ENCODE results near the gene SLC29A2.

The SLC29A2 gene, protein sequence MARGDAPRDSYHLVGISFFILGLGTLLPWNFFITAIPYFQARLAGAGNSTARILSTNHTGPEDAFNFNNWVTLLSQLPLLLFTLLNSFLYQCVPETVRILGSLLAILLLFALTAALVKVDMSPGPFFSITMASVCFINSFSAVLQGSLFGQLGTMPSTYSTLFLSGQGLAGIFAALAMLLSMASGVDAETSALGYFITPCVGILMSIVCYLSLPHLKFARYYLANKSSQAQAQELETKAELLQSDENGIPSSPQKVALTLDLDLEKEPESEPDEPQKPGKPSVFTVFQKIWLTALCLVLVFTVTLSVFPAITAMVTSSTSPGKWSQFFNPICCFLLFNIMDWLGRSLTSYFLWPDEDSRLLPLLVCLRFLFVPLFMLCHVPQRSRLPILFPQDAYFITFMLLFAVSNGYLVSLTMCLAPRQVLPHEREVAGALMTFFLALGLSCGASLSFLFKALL

DNA sequence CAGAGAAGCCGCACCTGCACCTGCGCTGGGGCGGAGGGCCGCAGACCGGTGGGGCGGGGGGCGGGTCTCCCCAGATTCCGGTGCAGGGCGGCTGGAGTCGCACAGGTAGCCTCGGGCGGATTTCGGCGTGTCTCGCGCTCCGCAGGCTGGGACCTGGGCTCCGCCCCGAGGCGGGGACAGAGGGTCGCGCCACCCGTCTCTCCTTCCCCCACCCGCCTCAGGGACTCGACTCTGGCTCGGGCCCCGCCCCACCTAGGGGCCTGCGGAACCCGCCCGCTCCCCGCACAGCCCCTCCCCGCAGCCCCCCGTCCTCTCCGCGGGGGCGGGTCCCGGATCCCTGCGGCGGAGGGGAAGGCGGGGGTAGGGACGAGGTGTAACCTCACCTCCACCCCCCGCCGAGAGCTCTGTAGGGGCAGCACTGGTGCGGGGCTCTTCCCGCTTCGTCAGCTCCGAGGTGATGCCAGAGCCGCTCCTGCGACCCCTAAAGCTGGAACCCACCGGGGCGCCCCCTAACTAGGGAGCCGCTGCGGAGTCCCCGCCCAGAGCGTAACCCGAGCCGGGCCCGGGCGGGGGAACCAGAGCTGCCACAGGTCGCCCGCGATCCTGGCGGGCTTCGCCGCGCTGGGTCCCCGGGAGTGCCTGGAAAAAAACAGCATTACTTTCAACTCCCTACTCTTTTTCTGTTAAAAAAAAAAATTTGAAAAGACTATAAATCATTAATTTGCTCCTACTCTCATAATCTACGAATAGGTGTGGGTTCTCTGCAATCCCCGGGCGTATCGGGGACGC lies at the start of gene SLC29A2:
Gene SLC29A2, minus strand, starts transcription at position 134 of the 789 bp plus-strand sequence. CDS start 169 bp downstream, outside the sequence.
- peak; percentile 88 to 99 for DNase-seq (ENCODE audit: low read depth in 1 of 2, low spot score in 1 of 2)
- no peak for TF ChIP-seq JUND (IDR thresholded peaks at IDR 0.05; ENCODE audit: low read depth)

DNA sequence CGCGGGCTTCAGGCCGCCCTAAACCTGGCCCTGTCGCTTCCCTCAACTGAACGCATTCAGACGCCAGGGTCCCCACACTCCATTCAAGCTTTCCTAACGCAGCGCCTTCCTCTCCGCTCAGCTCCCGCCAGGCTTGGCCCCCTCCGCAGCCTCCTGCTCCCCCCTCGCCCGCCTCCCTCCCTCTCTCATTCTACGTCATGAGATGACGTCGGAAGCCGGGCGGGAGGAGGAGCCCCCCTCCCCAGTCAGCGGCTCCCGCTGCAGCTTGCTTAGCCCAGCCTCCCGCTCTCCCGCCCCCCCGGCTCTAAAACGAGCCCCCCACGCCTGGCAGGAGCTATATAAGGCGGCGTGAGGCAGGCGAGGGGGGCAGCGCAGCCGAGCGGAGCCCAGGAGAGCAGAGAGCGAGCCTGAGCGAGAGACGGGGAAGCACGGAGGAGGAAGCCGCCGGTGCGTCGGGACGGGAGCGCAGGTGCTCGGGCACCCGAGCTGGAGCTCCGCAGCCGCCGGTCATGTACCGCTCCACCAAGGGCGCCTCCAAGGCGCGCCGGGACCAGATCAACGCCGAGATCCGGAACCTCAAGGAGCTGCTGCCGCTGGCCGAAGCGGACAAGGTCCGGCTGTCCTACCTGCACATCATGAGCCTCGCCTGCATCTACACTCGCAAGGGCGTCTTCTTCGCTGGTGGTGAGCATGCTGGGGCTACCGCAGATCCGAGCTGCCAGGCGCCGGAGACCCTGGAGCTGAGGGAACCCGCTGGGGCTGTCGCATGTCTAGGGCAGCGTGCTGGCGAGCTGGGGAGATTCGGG lies 49.3 kb upstream of the SLC29A2 start, which contains the start of gene NPAS4:
Gene NPAS4, plus strand, starts transcription at position 365 of the 806 bp plus-strand sequence. Its CDS starts 145 bp downstream, at position 510.
- TF ChIP-seq JUND (IDR thresholded peaks at IDR 0.05; ENCODE audit: low read depth) = no peak
- in situ Hi-C loops (cut with HindIII; ENCODE audit: low pct_unique_long_range_greater_than_20kb, low sequenced_read_pairs) = no loop called here
- DNase-seq (ENCODE audit: low read depth in 1 of 2, low spot score in 1 of 2) = no peak

More for the DNA sequence above, at the start of gene SLC29A2:
- in situ Hi-C loops (cut with HindIII; ENCODE audit: low pct_unique_long_range_greater_than_20kb, low sequenced_read_pairs) = no loop called here

DNA sequence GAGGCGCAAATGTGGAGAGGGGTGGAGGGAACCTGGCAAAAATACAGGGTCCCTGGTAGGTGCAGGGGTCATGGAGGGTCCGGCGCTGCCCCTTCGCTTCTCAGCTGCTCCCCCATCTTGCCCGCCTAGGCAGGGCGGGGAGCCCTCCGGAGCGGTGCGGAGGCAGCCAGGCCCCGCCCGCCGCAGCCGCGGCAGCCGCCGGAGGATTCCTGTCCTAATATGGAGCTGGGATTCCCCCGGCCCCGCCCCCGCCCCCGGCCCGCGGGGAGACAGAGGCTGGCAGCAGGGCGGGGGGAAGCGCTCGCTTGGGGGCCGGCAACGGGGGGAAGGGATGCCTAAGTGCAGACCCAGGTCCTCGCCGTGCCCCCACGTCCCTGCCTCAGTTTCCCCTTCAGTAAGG lies 48.3 kb upstream of the SLC29A2 start:
- in situ Hi-C loops (cut with HindIII; ENCODE audit: low pct_unique_long_range_greater_than_20kb, low sequenced_read_pairs) = no loop called here
- no peak for DNase-seq (ENCODE audit: low read depth in 1 of 2, low spot score in 1 of 2)
- TF ChIP-seq JUND (IDR thresholded peaks at IDR 0.05; ENCODE audit: low read depth) = no peak

DNA sequence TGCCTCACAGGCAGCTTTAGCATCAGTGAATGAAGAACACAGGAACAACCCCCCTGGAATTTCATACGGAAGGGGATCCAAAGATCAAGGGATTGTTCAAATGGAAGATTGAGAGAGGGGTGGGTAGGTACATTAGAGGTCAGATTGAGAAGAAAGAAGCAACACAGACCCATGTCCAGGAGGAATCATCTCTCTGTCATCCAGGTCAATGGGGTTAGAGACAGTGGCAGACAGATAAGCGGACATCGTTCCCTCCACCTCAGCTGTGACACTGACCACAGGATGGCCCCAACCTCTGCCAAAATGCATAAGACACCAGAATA lies 47.4 kb upstream of the SLC29A2 start:
- DNase-seq (ENCODE audit: low read depth in 1 of 2, low spot score in 1 of 2) = no peak
- no peak for TF ChIP-seq JUND (IDR thresholded peaks at IDR 0.05; ENCODE audit: low read depth)
- in situ Hi-C loops (cut with HindIII; ENCODE audit: low pct_unique_long_range_greater_than_20kb, low sequenced_read_pairs) = no loop called here

DNA sequence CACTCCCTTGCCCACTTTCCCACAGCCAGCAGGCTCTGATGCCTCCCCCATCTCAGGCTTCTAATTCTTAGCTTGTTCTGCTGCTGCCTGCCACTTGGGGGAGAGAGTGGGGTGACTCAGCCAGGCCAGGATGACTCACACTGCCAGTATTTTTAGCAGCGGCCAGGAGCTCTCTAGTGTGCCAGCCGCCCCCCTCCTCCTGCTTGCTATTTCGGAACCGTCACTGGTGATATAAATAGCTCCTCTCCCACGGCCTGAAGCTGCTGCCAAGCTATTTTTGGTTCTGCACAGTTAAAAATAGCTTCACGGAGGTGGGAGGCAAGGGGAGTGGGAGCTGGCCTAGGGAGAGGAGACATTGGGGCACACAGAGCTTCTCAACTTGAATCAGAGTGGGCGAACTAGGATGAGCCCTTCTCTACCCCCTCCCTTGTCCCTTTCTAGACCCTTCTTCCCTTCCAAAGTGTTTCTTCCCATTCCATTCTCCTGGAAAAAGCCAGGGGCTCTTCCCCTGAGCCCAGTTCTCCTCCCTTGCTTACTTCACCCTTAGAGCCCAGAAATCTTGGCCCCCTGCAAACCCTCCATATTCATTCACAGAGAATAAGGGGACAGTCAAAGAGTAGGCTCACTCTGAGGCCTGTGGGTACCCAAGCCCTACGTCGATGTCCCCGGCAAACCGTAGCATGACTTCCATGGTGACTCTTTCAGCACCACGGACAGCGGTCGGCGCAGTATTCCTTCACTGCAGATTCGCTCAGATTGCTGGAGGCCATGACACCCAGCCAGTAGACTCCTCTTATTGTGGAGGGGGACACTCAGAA lies 46.8 kb upstream of the SLC29A2 start:
- no peak; the same call in 1 of the 2 replicates for TF ChIP-seq JUND (IDR thresholded peaks at IDR 0.05; ENCODE audit: low read depth)
- in situ Hi-C loops (cut with HindIII; ENCODE audit: low pct_unique_long_range_greater_than_20kb, low sequenced_read_pairs) = no loop called here
- peak; percentile 83 to 87 for DNase-seq (ENCODE audit: low read depth in 1 of 2, low spot score in 1 of 2)

DNA sequence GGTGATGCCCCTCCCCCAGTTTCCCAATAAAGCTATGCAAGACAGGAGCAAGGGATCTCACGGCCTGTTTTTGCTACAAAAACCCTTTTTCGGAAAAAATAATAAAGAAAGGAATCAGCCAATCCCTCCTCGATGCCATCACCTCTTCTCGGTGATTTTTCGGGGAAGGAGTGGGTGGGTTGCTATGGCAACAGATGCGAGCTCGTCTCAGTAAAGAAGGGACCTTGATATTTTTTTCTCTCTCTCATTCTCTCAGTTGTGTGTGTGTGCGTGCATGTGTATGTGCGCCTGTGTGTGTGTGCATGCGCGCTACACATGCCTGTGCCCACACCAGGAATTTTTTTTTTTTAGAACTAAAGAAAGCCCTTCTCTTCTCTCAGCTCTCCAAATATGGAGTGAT lies 45.4 kb upstream of the SLC29A2 start:
- in situ Hi-C loops (cut with HindIII; ENCODE audit: low pct_unique_long_range_greater_than_20kb, low sequenced_read_pairs) = no loop called here
- no peak for TF ChIP-seq JUND (IDR thresholded peaks at IDR 0.05; ENCODE audit: low read depth)
- no peak for DNase-seq (ENCODE audit: low read depth in 1 of 2, low spot score in 1 of 2)

DNA sequence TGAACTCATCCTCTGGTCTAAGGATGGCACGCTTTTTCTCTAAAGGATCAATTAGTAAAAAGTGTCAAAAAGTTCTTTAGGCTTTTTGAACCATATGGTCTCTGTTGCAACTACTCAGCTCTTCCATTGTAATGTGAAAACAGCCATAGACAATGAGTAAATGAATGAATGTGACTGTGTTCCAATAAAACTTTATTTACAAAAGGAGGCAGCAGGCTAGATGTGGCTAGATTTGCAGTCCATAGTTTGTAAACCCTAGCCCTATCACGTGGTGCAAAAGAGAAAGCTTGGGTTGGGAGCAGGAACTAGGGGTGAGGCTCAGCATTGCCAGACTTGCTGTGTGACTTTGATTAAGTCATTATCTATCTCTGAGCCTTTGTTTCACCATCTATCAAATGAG lies 43.9 kb upstream of the SLC29A2 start:
- in situ Hi-C loops (cut with HindIII; ENCODE audit: low pct_unique_long_range_greater_than_20kb, low sequenced_read_pairs) = no loop called here
- DNase-seq (ENCODE audit: low read depth in 1 of 2, low spot score in 1 of 2) = no peak
- no peak for TF ChIP-seq JUND (IDR thresholded peaks at IDR 0.05; ENCODE audit: low read depth)

DNA sequence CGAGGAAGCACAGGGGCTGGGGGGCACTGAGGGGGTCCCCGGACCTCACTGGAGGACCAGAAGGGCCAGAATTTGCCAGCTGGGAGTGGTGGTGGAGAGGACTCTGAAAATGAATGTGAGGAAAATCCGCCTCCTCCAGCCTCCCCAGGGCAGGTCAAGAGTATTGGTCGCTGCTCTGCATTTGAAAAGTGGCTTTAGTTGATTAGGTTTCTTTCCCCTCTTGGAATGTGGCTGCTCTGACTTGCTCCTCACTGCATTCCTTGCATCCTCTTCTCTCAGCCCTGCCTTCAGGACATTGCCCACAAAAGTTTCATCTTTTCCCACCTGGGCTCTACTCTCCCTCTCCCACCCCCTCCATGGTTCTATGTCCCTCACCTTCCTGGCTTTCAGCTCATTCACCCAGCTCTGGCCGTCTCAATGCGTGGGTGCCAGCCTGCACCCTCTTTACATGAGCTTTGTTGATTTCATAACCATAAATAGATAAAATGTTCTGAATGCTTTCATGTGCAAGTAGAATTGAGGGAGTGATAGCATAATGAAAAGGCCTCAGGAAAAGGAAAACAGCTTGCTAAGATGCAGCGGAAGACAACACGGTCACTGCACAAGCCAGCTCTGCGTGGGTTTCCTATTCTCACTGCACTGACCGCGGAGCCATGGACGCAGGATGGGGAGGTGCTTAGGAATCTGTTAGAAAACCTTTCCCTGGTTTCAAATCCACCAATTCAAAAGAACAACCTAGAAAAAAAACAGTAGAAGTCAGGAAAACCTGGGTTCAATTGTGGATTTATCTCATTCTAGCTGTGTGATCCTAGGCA lies 42.8 kb upstream of the SLC29A2 start:
- no peak for TF ChIP-seq JUND (IDR thresholded peaks at IDR 0.05; ENCODE audit: low read depth)
- in situ Hi-C loops (cut with HindIII; ENCODE audit: low pct_unique_long_range_greater_than_20kb, low sequenced_read_pairs) = no loop called here
- no peak for DNase-seq (ENCODE audit: low read depth in 1 of 2, low spot score in 1 of 2)

DNA sequence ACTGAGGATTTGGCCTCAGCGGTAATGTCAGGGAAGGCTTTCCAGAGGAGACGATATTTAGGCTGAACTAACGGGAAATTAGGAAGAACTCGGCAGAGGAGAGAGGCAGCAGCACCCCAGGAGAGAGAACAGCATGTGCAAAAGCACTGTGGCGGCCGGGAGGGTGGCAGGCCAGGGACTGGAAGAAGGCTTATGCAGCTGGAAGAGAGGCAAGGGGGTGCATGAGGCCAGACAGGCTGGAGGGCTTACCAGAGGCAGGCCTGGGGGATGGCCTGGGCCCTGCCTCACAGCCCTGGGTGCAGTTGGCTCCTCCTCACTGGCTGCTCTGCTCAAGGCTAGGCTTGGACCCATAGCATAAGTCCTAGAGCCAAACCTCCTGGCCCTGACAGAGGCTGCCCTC lies 41.6 kb upstream of the SLC29A2 start:
- DNase-seq (ENCODE audit: low read depth in 1 of 2, low spot score in 1 of 2) = no peak
- in situ Hi-C loops (cut with HindIII; ENCODE audit: low pct_unique_long_range_greater_than_20kb, low sequenced_read_pairs) = no loop called here
- TF ChIP-seq JUND (IDR thresholded peaks at IDR 0.05; ENCODE audit: low read depth) = no peak

DNA sequence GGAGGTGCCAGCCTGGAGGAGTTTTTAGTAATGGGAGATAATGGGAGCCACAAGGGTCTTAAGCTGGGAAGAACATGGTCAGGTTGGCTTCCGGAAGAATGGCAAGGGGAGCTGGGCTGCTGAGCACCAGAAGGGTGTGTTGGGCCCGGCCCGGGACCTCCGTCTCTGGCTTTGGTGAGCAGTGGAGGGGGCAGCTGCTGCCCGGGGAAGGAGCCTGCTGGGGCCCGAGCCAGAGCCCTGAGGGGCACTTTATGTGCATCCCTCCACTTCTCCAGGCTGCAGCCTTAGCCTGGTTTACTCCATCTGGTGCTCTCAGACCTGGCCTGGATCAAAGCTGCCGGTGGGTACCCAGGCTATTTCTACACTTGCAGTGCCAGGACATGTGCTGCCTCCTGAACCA lies 40.5 kb upstream of the SLC29A2 start:
- no peak for DNase-seq (ENCODE audit: low read depth in 1 of 2, low spot score in 1 of 2)
- no peak for TF ChIP-seq JUND (IDR thresholded peaks at IDR 0.05; ENCODE audit: low read depth)
- in situ Hi-C loops (cut with HindIII; ENCODE audit: low pct_unique_long_range_greater_than_20kb, low sequenced_read_pairs) = no loop called here

DNA sequence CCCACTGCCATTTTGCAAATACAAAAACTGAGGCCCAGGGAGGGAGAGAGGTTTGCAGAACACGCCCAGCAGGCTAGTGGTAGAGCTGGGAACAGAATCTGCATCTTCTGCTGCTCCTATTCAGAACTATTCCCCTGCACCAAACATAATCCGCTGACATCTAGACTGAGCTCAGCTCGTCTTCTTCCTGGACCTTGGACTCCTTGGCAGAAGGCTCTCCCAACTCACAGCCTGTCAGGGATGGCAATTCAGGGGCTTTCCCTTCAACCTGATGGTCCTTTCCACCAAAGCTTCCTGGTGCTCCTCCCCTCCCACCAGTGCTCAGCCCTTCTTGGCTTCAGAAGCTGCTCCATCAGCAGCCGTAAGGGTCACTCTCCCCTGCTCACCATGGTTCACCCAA lies 39.8 kb upstream of the SLC29A2 start:
- in situ Hi-C loops (cut with HindIII; ENCODE audit: low pct_unique_long_range_greater_than_20kb, low sequenced_read_pairs) = no loop called here
- no peak for DNase-seq (ENCODE audit: low read depth in 1 of 2, low spot score in 1 of 2)
- TF ChIP-seq JUND (IDR thresholded peaks at IDR 0.05; ENCODE audit: low read depth) = no peak
